K562 (cell line): ENCODE data around the gene SH3BP5. TPM values are rescaled to one million over a fixed set of nuclear protein-coding genes. Genes with fewer than 3 reads are reported as not detected.

Source experiments
- ATAC-seq: fragments of 200-7000 bp; cut with Tn5 transposase; 3 replicates; pipeline ENCODE4 v1.9.1; 2020; ENCODE audit warnings: moderate library complexity
- BruUV-seq: library from RNA; stranded (reverse); fragments of 400-500 nt; replicated peaks from 2 replicates; lab custom pipeline; 2021; lab: Mats Ljungman, UMichigan
- CTCF ChIA-PET: fragments of 300-600 bp; formaldehyde crosslinking; extraction: SDS; loops from one replicate; lab custom pipeline; 2021; ENCODE audit warnings: low intra/inter-chr PET ratio; lab: Yijun Ruan, JAX
- POLR2A ChIA-PET: fragments of 300-600, 350-650 bp; sonication (Branson Sonifier 250); formaldehyde crosslinking; extraction: SDS; loops from one replicate; lab custom pipeline; 2021; ENCODE audit warnings: antibody characterized with exemption, inconsistent platforms; lab: Yijun Ruan, JAX
- DNase-seq, 4 experiments: peaks; one replicate each; pipeline versions ENCODE4 v3.0.0 to v3.0.0-alpha.2; 2011 to 2018; ENCODE audit warnings: low spot score in 3 of 4, mixed read lengths in 3 of 4; ENCODE audit errors: extremely low read depth in 1 of 4
- FAIRE-seq: peaks from 2 replicates; lab custom pipeline; 2011; peaks lifted over from hg19 to GRCh38; lab: Jason Lieb, UNC
- H2AFZ ChIP-seq: 2 replicates; pipeline ENCODE4 v1.6.0; 2011; ENCODE audit warnings: low read depth, low read length, control low read depth, inconsistent platforms
- H3K27ac ChIP-seq: fragments of 200-600 bp; 3 replicates; pipeline ENCODE4 v1.8.0; 2011; ENCODE audit warnings: low read depth, mild to moderate bottlenecking, control low read depth, inconsistent platforms, low read length, moderate library complexity, mixed read lengths; ENCODE audit errors: extremely low read depth
- H3K27me3 ChIP-seq, 2 experiments: fragments of 300-600 bp in 1 of 2; 2 replicates in 1 of 2; 3 replicates in 1 of 2; pipeline versions ENCODE4 v1.6.0 to v1.8.0; 2011; ENCODE audit warnings: inconsistent platforms in 2 of 2, low read length in 2 of 2, mild to moderate bottlenecking in 1 of 2, mixed read lengths in 1 of 2, moderate library complexity in 1 of 2; ENCODE audit not compliant: control insufficient read depth in 2 of 2, insufficient read depth in 2 of 2
- H3K36me3 ChIP-seq: fragments of 300-600 bp; 3 replicates; pipeline ENCODE4 v1.8.0; 2011; ENCODE audit warnings: mild to moderate bottlenecking, low read length, inconsistent platforms; ENCODE audit not compliant: control insufficient read depth, insufficient read depth
- H3K4me1 ChIP-seq, 2 experiments: fragments of 200-600 bp in 1 of 2; replicated peaks in 1 of 2; 2 replicates in 1 of 2; 3 replicates in 1 of 2; pipeline versions ENCODE4 v1.5.1 to v1.8.0; 2011; ENCODE audit warnings: inconsistent platforms in 2 of 2, low read length in 2 of 2, mild to moderate bottlenecking in 1 of 2, mixed read lengths in 1 of 2, moderate library complexity in 1 of 2; ENCODE audit not compliant: control insufficient read depth in 2 of 2, insufficient read depth in 2 of 2
- H3K4me2 ChIP-seq: 2 replicates; pipeline ENCODE4 v1.6.1; 2011; ENCODE audit warnings: low read length, control low read depth, inconsistent platforms, mixed read lengths; ENCODE audit not compliant: insufficient read depth
- H3K4me3 ChIP-seq: fragments of 200-600 bp; sonication (generic), shearing (Covaris generic); 2 replicates; pipeline ENCODE4 v1.5.1; 2016; ENCODE audit warnings: control low read depth, inconsistent platforms
- H3K79me2 ChIP-seq: fragments of 200-600 bp; 3 replicates; pipeline ENCODE4 v1.8.0; 2011; ENCODE audit warnings: low read length, inconsistent platforms; ENCODE audit not compliant: control insufficient read depth, insufficient read depth
- H3K9ac ChIP-seq, 2 experiments: 2 replicates each; pipeline versions ENCODE4 v1.6.0 to v1.6.1; 2011; ENCODE audit warnings: low read depth in 2 of 2, low read length in 2 of 2, control low read depth in 1 of 2, inconsistent platforms in 1 of 2, mild to moderate bottlenecking in 1 of 2, mixed read lengths in 1 of 2; ENCODE audit not compliant: insufficient read depth in 1 of 2
- H3K9me1 ChIP-seq: one replicate; pipeline ENCODE4 v1.6.0; 2011; ENCODE audit warnings: inconsistent platforms, mild to moderate bottlenecking, low read length, moderate library complexity; ENCODE audit not compliant: control insufficient read depth, insufficient read depth
- H3K9me3 ChIP-seq: replicated peaks from 2 replicates; pipeline ENCODE4 v1.5.1; 2011; ENCODE audit warnings: low read depth, low read length, inconsistent platforms; ENCODE audit not compliant: control insufficient read depth, insufficient read depth
- H4K20me1 ChIP-seq: replicated peaks from 2 replicates; pipeline ENCODE4 v1.6.1; 2011; ENCODE audit warnings: low read length, inconsistent platforms, mixed read lengths; ENCODE audit not compliant: control insufficient read depth, insufficient read depth
- BHLHE40 ChIP-seq: IDR thresholded peaks from 2 replicates; pipeline ENCODE4 v1.6.1; 2011; ENCODE audit warnings: low read length, improper control_type of control experiment
- NCOA6 ChIP-seq: fragments of 450-650 bp; IDR thresholded peaks from 2 replicates; pipeline ENCODE4 v1.6.1; 2017; ENCODE audit warnings: mild to moderate bottlenecking
- ZNF316 ChIP-seq: fragments of 450-650 bp; IDR thresholded peaks from 2 replicates; pipeline ENCODE4 v1.6.1; 2016
- WGBS: fragments of 100-300 bp; shearing (Covaris generic); methylation state at CpG from one replicate; pipeline ENCODE4 v1.1.6; 2016; ENCODE audit warnings: low coverage, mixed read lengths; ENCODE audit not compliant: insufficient coverage; ENCODE audit errors: missing lambda C conversion rate; 5-methylcytosine and 5-hydroxymethylcytosine counted together
- in situ Hi-C: fragments of 300-500 bp; cut with MboI; formaldehyde crosslinking; loops from 4 replicates; pipeline ENCODE4 v1.15.0; 2018; ENCODE audit warnings: inconsistent platforms, mixed read lengths
- intact Hi-C: fragments of 100-400 bp; cut with micrococcal nuclease; formaldehyde crosslinking; loops from 2 replicates; pipeline ENCODE4 v1.14.2; 2022
- polyA plus RNA-seq, 8 experiments: library from polyadenylated mRNA; depleted of rRNA in 4 of 8; stranded (reverse) in 5 of 8; unstranded in 3 of 8; fragments of >200 nt; fragmentation: Nextera tagmentation in 2 of 8; fragmentation: Illumina TruSeq in 1 of 8; extraction: Ambion mirVana in 2 of 8; extraction: Trizol in 1 of 8; gene quantifications; 2 replicates each; pipeline versions ENCODE4 v1.2.1 to v1.2.3, GENCODE V29; 2011 to 2014; ENCODE audit warnings: inconsistent platforms in 1 of 8, missing spikeins in 1 of 8
- total RNA-seq, 7 experiments: library from RNA; depleted of rRNA in 6 of 7; stranded (reverse); fragments of >200 nt in 6 of 7; fragmentation: Illumina TruSeq in 2 of 7; extraction: Trizol in 2 of 7; gene quantifications; 2 replicates each; pipeline versions ENCODE4 v1.2.1 to v1.2.3, GENCODE V29; 2011 to 2021; ENCODE audit warnings: low replicate concordance in 1 of 7
- TF ChIP-seq, protein P1 (sequence below): fragments of 250-450 bp; sonication (Bioruptor Pico); IDR thresholded peaks from 2 replicates; pipeline ENCODE4 v1.5.0; 2020; ENCODE audit warnings: mild to moderate bottlenecking

Gene SH3BP5
- total and polyA plus RNA-seq, 9 of the 15 experiments (the other 6 are each of a cell fraction or from before 2014, with no cell fraction given), result 2.9 to 29.0 (median 14.9) TPM

DNA sequence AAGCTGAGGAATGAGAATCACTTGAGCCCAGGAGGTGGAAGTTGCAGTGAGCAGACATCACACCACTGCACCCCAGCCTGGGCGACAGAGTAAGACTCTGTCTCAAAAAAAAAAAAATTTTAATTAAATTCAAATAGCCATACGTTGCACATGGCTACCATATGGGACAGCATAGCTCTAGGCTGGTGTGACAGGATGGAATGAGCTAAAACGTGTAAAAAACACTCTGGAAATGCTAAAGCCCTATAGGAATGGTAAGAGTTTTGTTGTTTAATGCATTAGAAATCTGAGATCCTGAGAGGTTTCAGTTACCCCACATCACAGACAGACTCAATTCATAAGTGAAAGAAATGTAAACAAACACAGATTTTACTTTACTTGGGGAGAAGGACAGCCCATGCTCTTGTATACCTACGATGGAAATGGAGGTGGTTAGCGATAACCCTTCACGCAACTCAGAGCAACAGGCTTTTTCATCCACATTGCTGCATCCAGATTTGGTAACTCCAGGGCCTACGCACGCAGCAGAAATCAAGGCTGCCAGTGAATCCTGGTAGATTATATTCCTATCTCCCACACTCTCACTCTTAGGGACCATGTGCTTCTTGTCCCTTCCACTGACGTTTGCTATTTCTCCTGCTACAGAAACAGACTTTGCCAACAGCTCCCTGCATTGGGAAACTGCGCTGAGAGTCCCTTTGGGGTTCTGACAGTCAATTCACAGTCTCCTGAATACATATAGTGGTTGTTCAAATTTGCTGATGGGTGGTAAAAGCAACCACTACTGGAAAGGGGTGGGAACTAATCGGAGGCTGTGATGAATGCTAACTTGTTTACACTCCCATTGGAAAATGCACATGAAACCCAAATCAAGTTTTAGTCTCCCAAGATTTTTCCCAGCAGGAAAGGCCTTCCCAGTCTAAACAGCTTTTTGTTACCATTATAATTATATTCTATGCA lies 3.1 kb downstream of the SH3BP5 start:
- ATAC-seq (no peak), FAIRE-seq (no peak), DNase-seq (no peak)
- Histone ChIP-seq H3K4me3 (no peak overlapping the region), H3K4me1 (peaks cover 34 to 46% of the 10 kb centered on the region in 2 experiments), H2AFZ (no peak overlapping the region), H3K9ac (no peak overlapping the region), H4K20me1 (no peaks in the 10 kb centered on the region), H3K79me2 (peaks cover 20% of the 10 kb centered on the region; the same call in 2 of the 3 replicates), H3K36me3 (peaks cover 22% of the 10 kb centered on the region; the same call in 1 of the 3 replicates), H3K27me3 (no peaks in the 10 kb centered on the region), H3K9me3 (no peaks in the 10 kb centered on the region), H3K4me2 (no peak overlapping the region), H3K9me1 (no peaks in the 10 kb centered on the region), H3K27ac (no peak overlapping the region)
- CTCF ChIA-PET, result no interaction called here
- no TSS peak for BruUV-seq
- no peak for TF ChIP-seq NCOA6
- peak; percentile 56 for TF ChIP-seq ZNF316
- no peak for TF ChIP-seq BHLHE40
- TF ChIP-seq, protein P1, sequence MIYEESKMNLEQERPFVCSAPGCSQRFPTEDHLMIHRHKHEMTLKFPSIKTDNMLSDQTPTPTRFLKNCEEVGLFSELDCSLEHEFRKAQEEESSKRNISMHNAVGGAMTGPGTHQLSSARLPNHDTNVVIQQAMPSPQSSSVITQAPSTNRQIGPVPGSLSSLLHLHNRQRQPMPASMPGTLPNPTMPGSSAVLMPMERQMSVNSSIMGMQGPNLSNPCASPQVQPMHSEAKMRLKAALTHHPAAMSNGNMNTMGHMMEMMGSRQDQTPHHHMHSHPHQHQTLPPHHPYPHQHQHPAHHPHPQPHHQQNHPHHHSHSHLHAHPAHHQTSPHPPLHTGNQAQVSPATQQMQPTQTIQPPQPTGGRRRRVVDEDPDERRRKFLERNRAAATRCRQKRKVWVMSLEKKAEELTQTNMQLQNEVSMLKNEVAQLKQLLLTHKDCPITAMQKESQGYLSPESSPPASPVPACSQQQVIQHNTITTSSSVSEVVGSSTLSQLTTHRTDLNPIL, result no peak
- 70% methylated on average over 11 of the region's 11 CpGs for WGBS
- intact Hi-C loops (loop anchor here (2.0 kb wide), 1 partner anchor 19 kb away; no protein-coding TSS in a partner anchor), in situ Hi-C loops (no loop called here)
- POLR2A ChIA-PET, result interaction anchor here (0.8 to 2.3 kb wide), 9 partner anchors 11 to 382 kb away, joined by 3 to 19 read pairs (median 4); no protein-coding TSS in a partner anchor
